BE2C (cell line): ENCODE results near the gene NKAIN4.

ENCODE experiments used
- DNase-seq: peaks from one replicate; pipeline ENCODE4 v3.0.0-alpha.2; 2020
- H3K27me3 ChIP-seq: fragments of 250-450 bp; sonication (Bioruptor Pico); 2 replicates; pipeline ENCODE4 v1.5.1; 2020; ENCODE audit warnings: mild to moderate bottlenecking
- H3K36me3 ChIP-seq: fragments of 250-450 bp; sonication (Bioruptor Pico); 2 replicates; pipeline ENCODE4 v1.5.1; 2020; ENCODE audit warnings: mild to moderate bottlenecking
- H3K4me1 ChIP-seq: fragments of 250-450 bp; sonication (Bioruptor Pico); 2 replicates; pipeline ENCODE4 v1.5.1; 2020
- H3K4me3 ChIP-seq: 2 replicates; pipeline ENCODE4 v1.5.1; 2011; ENCODE audit warnings: low read depth, low read length
- H3K9me3 ChIP-seq: fragments of 250-450 bp; sonication (Bioruptor Pico); 2 replicates; pipeline ENCODE4 v1.5.1; 2020
- TF ChIP-seq, protein P1 (sequence below): IDR thresholded peaks from 2 replicates; pipeline ENCODE4 v1.5.1; 2012; ENCODE audit warnings: mild to moderate bottlenecking, low read depth, low read length

The NKAIN4 gene

DNA sequence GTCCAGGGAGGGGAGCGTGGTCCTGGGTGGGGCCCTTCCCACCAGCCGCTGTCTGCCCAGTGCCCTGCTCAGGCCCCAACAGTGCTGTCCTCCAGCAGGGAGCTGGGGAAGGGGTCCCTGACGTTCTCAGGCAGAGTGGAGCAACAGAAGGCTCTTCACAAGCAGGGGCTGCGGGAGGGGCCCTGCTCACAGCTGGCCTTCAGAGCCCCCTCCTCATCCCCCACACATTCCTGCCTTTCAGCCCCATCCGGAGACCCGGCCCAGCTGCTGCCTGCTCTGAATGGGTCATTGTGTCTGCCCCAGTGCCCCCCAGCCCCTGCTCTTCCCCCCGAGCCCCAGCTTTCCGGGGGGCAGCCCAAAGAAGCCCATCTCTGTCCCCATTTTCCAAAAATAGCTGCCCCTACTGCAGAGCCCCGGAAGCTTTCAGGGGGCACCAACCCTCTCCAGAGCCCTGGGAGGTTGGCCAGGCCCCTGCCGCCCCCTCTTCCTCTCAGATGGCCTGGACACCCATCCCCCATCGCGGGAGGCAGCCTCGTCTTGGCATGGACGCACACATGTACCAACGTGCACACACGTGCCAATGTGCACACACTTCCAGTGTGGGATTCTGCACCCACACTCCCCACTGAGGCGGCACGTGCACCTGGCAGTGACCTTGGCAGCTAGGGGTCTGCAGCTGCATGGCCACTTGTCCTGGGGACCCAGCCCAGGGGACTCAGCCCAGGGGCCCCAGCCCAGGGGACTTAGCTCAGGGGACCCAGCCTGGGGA lies 42.5 kb upstream of the NKAIN4 start:
- no peak for DNase-seq
- no peaks in the 10 kb centered on the region for H3K36me3 ChIP-seq
- H3K4me3 ChIP-seq: no peak overlapping the region
- no peaks in the 10 kb centered on the region for H3K9me3 ChIP-seq
- TF ChIP-seq, protein P1, sequence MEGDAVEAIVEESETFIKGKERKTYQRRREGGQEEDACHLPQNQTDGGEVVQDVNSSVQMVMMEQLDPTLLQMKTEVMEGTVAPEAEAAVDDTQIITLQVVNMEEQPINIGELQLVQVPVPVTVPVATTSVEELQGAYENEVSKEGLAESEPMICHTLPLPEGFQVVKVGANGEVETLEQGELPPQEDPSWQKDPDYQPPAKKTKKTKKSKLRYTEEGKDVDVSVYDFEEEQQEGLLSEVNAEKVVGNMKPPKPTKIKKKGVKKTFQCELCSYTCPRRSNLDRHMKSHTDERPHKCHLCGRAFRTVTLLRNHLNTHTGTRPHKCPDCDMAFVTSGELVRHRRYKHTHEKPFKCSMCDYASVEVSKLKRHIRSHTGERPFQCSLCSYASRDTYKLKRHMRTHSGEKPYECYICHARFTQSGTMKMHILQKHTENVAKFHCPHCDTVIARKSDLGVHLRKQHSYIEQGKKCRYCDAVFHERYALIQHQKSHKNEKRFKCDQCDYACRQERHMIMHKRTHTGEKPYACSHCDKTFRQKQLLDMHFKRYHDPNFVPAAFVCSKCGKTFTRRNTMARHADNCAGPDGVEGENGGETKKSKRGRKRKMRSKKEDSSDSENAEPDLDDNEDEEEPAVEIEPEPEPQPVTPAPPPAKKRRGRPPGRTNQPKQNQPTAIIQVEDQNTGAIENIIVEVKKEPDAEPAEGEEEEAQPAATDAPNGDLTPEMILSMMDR: no peak
- H3K4me1 ChIP-seq: no peaks in the 10 kb centered on the region
- peaks cover 17% of the 10 kb centered on the region for H3K27me3 ChIP-seq

DNA sequence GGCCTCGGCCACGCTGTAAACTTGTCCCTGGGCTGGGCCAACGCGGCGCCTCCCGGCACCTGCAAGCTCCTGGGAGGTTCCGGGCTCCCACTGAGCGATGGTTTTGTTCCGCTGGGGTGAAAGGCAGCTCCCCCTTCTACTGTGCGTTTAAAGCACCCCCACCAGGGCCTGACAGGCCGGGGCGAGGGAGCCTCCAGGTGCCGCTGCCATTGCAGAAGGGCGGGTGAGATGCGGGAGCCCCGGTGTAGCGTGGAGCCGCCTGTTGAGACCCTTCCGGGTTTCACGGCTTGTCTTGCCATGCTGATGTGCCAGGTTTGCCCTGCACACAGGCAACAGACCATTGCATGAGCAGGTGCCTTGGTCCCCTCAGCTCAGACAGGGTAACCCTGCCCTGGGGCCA lies 41.6 kb upstream of the NKAIN4 start:
- TF ChIP-seq, protein P1: no peak
- Histone ChIP-seq H3K4me1 (no peaks in the 10 kb centered on the region), H3K4me3 (no peak overlapping the region), H3K27me3 (peaks cover 14% of the 10 kb centered on the region), H3K9me3 (no peaks in the 10 kb centered on the region), H3K36me3 (no peaks in the 10 kb centered on the region)
- DNase-seq: no peak

DNA sequence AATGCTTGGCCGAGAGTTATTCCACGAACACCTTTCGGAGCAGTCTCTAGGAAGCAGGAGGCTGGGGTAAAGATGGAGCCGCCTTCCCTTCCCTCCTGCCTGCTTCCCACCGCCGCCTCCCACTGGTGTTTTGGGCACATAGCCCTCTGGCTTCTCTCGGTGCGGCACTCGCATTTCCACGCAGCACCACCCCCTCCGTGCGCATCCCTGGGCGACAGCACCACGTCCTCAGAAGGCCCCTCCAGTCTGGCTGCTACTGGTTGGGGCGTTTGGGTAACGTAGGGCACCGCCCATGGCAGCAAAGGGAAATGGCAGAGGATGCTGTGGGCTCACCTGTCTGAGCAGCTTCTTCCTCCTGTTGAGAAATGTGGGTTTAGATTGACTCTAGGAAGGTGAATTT lies 41.2 kb upstream of the NKAIN4 start:
- H3K36me3 ChIP-seq: no peaks in the 10 kb centered on the region
- H3K4me3 ChIP-seq: no peak overlapping the region
- H3K4me1 ChIP-seq: no peaks in the 10 kb centered on the region
- H3K27me3 ChIP-seq: peaks cover 10% of the 10 kb centered on the region
- no peaks in the 10 kb centered on the region for H3K9me3 ChIP-seq
- TF ChIP-seq, protein P1: 0 out of 2 replicates have a peak, but pooled peaks have one; percentile 16
- no peak for DNase-seq

GRCh38 chr20:63295018-63295417 lies 40.8 kb upstream of the NKAIN4 start:
- TF ChIP-seq, protein P1: no peak
- Histone ChIP-seq H3K9me3 (no peaks in the 10 kb centered on the region), H3K4me3 (no peak overlapping the region), H3K4me1 (no peaks in the 10 kb centered on the region), H3K27me3 (peaks cover 6% of the 10 kb centered on the region), H3K36me3 (no peaks in the 10 kb centered on the region)
- no peak for DNase-seq

DNA sequence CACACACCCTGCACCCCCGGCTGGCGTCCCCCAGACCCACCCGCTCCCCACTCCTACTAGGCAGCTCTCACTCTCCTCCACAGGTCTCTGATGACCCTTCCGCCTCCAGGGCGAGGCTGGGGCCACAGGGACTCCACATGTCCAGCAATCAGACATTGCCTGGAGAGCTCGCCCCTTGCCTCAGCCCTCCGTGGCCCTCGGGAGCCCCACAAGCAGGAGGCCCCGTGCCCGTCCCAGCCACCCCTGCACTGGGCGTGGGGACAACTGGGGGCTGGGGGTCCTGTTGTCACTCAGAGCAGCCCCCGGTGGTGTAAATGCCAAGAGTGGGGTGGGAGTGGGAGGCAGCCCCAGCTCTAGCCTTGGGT lies 40.3 kb upstream of the NKAIN4 start:
- no peak for DNase-seq

More for the DNA sequence above, 40.3 kb upstream of the NKAIN4 start:
- H3K27me3 ChIP-seq: peaks cover 5% of the 10 kb centered on the region
- no peaks in the 10 kb centered on the region for H3K9me3 ChIP-seq
- H3K36me3 ChIP-seq: no peaks in the 10 kb centered on the region
- no peak overlapping the region for H3K4me3 ChIP-seq
- TF ChIP-seq, protein P1: no peak
- no peaks in the 10 kb centered on the region for H3K4me1 ChIP-seq
